A204.1 (cell line): Measurements from ENCODE around the gene DCHS2.

ENCODE experiments used
- FAIRE-seq: peaks from 2 replicates; lab custom pipeline; 2012; peaks lifted over from hg19 to GRCh38; lab: Jason Lieb, UNC

DCHS2 gene

DNA sequence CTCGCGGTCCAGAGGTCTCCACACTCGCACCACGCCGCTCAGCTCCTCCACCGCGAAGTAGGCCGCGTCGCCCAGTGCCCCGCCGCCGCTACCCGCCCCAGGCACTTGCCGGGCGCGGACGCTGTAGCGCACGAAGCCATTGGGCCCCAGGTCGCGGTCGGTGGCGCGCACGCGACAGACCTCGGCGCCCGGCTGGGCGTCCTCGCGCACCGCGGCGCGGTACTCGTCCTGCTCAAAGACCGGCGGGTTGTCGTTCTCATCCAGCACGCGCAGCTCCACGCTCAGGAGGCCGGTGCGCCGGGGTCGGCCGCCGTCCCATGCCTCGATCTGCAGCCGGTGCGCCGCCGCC, 1.4 kb downstream of the DCHS2 start:
- FAIRE-seq: no peak

DNA sequence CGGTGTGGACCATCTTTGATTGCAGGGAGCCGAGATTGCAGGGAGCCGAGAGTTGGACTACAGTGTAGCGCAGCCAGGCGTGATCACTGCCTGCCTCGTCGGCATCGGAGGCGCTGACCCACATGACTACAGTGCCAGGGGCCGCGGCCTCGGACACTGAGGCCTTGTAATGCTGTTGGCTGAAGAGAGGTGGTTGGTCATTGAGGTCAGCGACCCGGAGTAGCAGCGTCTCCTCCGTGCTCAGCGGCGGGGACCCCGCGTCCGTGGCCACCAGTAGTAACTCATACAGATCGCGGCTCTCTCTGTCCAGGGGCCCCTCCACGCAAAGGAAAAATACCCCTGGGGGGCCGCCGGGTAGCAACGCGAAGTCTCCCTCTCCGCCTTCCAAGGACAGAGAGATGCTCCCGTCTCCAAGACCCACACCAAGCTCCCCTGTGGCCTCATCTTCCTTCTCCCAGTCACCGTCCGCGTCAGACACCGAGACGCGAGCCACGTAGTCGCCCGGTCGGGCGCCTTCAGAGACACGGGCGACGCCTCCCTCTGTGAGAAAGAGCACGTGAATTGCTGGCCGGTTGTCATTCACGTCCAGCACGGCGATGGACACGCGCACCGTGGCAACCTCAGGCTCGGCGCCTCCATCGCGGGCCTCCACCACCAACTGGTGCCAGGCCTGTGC, 1.9 kb downstream of the DCHS2 start:
- no peak for FAIRE-seq

GRCh38 chr4:154487145-154487544, 4.5 kb downstream of the DCHS2 start:
- FAIRE-seq: no peak

GRCh38 chr4:154485127-154485773, 6.3 kb downstream of the DCHS2 start:
- no peak for FAIRE-seq

DNA sequence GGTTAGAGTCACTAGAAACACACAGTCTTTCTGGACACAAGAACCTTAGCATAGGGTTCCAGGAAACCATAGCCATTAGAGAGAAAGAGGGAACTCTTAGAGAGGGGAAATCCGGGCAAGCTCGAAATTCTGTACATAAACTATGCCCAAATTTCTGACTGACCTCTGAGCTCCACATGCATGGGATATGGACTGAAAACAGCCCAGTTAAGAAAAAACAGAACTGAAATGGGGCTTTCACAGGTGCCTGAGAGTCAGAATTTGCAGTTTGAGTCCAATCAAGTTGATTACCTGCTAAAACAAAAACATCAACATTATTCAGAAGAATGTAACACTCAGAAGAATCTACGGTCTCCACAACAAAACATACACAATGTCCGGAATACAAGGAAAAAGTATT, 13.1 kb downstream of the DCHS2 start:
- FAIRE-seq: no peak

- FAIRE-seq: no peak
Observed at GRCh38 chr4:154478128-154478527, 13.5 kb downstream of the DCHS2 start.

GRCh38 chr4:154476232-154476631, 15.4 kb downstream of the DCHS2 start:
- no peak for FAIRE-seq

DNA sequence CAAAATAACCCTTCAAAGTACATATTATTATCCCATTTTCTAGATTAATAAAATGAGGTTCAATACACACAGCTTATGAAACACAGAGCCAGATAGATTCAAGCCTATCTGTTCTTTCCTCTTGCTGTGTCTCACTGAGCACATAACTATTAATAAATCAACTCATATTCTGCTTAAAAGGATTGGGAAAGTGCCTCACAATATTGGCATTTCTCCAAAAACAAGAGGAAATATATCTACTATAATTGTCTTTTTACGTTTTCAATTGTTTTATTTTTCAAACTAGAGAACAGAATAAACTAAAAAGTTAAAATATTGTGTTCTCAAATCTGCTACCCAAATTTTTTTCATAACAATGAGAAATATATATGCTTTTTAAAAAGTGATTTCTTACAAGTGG, 15.8 kb downstream of the DCHS2 start:
- no peak for FAIRE-seq

- FAIRE-seq: no peak
Observed at GRCh38 chr4:154473497-154473896, 18.1 kb downstream of the DCHS2 start.

DNA sequence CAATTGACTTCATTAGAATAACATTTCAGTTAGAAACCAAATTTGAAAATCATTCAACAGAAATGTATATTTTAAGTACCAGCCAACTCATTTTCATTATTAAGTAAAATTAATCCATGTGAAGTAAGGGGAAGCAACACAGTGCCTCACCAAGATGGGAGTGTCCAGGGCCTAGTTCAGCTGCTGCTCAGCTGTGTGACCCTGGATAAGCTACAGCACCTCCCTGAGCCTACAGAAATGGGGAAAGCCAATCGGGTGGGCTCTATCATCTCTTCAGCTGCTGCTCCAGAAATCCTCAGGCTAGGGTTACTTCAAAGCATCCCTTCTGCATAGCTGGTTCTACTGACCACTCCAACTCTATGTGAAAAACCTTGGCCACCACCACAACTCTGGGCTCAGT, 18.7 kb downstream of the DCHS2 start:
- no peak for FAIRE-seq

DNA sequence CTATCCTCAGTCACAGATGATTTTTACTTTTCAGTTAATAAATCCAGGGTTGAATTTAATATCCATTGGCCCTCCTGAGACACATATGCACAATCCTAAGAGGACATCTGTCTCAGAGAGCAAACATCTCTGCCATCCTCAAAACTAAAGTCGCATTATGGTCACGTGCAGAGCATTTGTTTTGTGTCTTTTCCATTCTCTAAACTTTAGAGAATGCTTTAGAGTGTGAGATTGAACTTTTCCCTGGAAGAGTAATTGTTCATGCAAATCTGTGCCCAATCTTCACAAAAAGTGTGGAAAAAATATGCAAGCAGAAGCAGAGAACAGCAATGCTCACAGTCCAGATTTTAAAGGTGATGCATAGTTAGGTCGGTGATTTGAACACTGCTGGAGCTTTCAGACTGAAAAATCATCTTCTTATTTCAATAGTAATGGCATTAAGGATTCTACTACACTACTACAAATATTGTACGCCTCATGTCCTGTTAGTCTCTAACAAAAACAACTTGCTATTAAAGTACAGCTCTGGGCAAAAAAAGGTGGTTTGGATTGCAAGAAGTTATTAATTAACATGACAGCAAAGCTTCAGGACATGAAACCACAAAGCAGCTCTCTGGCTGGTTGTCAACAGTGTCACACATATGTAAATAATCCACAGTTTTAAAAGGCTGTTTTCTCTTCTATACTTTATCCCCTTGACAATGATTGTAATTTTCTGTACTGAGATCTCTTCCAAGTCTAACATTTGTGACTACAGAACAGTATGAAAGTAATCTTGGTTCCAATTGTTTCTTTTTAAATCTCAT, 19.9 kb downstream of the DCHS2 start:
- no peak for FAIRE-seq

GRCh38 chr4:154471032-154471431, 20.6 kb downstream of the DCHS2 start:
- FAIRE-seq: no peak

DNA sequence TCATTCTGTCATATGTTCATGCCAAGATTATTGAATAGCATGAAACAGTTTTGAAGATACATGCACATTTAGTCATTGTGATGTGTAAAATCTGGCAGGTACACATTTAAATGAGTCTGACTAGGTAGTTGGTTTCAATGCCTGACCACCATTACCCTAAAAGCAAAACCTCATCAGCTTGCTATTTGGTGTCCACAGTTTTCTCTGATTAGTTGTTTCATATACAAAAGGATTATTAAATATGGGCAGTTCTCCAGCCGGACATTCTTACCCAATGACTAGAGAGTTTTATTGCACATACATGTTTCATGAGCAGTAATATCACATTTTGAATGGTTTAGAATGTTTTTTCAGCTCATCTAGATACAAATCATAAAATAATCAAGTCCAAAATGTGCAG, 23.7 kb downstream of the DCHS2 start:
- no peak for FAIRE-seq

DNA sequence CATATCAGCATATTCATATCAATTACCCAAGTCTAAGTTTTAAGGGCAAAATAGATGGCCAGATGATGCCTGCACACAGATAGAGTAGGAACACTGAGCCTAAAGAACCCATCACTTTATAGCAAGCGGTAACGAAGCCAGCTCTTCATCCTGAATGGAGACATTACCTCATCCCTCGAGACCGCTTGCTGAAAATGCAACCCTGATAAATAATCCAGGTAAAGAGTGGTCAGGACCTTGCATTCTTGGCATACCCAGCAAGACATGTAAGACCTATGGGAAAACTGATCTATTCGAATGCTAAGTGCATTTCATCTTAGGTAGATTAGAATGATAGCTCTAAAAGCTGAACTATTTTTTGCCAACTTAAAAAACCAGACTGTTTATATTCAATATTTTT, 25.3 kb downstream of the DCHS2 start:
- no peak for FAIRE-seq

GRCh38 chr4:154465085-154465484, 26.5 kb downstream of the DCHS2 start:
- no peak for FAIRE-seq

DNA sequence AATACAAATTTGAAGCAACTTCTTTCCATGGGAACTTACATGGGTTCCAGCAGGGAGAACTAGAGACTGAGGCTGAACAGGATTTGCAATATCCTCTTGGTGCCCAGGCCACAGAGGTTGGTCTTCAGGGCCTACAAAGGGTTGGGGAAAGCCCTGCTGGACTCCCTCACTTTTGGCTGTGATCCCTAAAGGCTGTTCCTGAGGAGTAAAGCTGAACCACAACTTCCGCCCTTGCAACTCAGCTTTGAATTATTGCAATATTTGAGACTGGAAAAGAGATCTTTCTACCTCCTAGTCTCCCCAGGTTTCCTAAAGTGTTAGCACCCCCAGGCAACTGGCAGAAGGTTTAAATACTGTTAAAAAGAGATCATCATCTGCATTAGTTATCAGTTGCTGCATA, 26.9 kb downstream of the DCHS2 start:
- FAIRE-seq: no peak

DNA sequence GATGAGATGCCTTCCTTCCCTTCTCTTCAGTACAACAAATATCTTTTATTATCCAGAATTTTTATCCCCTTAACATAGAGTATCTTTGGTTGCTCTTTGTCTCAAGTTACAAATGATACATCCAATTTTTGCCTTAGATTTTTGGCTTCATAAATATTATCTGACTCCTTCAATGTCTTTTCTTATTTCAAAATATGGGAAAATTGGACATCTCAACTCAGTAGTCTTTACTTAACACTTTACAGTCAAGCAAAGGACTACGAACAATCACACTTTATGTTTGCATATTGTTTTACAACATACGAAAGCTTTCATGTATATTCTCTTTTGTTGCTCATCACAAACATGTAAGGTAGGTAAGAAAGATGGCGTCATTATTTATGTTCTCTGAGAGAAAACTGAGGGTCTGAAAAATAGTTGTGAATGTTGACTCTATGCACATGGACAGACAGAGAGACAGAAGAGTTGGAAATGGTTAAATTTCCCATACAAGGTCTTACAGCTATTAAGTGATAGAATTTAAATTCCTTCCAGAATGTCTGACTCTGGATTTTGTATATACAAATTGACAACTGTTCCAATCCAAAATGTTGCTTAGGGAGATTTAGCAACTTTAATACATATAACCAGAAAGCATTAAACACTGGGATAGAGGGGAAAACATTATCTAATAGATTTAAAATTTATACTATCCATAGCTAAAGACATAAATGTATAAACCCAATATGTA, 29.4 kb downstream of the DCHS2 start:
- FAIRE-seq: no peak

GRCh38 chr4:154457471-154457870, 34.1 kb downstream of the DCHS2 start:
- FAIRE-seq: no peak

DNA sequence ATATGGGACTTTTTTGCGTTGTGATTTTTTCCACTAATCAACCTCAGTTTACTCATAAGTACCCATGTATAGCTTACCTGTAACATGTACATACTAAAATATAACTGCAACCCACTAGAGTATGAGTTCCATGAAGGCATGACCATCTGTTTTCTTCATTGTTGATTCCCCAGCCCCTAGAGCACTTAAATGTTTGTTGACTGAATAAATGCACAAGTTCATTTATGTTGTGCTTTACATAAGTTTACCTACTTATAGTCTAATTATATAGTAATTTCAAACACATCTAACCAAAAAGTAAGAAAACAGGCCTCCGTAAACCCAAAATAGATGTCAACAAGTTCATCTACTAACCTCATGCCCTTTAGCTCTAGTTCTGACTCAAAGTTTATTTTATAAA, 34.7 kb downstream of the DCHS2 start:
- FAIRE-seq: no peak

- no peak for FAIRE-seq
Observed at GRCh38 chr4:154456240-154456639, 35.4 kb downstream of the DCHS2 start.

DNA sequence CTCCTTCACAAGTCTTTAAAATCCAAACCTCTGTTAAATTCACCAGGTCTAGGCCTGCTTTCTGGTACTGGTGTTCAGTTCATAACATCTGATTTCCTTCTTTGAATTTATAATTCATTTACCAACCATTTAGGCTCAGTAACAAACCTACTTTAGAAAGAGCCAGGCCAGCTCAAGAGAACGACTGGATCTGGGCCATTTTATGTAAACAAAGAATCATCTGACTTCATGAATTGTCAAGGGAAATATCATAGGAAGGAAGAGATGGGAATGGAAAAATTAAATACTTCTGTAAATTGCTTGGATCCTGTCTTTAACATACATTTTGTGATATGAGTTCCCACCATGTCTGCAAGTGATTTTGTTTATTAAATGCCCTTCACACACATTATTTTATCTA, 36.5 kb downstream of the DCHS2 start:
- FAIRE-seq: no peak

DNA sequence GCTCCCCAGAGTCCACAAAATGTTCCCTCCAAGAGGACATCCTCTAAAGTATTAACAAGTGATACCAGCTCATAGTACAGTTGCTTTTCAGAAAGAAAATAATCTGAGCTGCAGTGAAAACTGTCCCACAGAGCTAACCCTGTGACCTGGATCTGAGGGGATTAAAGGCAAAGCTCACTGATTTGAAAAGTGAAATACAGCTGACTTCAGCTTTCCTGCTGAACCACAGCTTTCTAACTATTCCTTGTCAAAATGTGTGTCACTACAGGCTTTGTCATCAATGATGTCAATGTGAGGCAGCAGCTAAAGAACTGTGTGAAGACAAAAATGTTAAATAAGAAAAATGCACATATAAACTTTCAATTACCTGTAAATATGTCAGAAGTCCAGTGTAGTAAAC, 36.9 kb downstream of the DCHS2 start:
- no peak for FAIRE-seq

DNA sequence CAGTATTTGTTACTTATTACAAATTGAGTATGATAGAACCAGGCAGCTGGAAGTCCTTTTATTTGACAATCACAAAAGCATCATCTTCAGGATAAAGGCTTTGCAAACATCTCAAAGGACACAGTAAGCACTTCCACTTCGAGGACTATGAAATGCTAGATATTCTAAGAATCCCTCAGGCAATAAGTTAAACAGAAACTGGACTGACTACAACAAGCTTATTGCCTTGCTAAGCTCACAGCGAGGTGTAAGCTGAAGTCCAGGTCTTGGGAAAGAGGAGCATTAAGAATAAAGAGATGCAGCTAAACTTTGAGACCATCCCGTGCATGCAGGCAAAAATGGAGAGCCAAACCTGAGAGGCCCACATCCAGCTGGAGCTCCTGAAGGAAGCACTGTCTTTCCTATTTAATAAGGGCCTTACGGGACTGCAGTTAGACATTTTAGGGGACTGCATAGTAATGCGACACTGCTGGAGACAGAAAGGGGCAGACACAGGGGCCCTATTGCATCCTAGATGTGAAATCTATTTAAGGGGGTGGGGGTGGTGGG, 38.7 kb downstream of the DCHS2 start:
- FAIRE-seq: no peak
